HCT116 (cell line): ENCODE results near the gene UBR3. TPM values are rescaled to one million over a fixed set of nuclear protein-coding genes. Genes with fewer than 3 reads are reported as not detected.

ENCODE experiments used
- ATAC-seq: fragments of 200-7000 bp; cut with Tn5 transposase; 2 replicates; pipeline ENCODE4 v1.9.1; 2020; ENCODE audit warnings: mild to moderate bottlenecking, moderate library complexity
- BruUV-seq: library from RNA; stranded (reverse); fragments of 400-500 nt; replicated peaks from 2 replicates; lab custom pipeline; 2021; lab: Mats Ljungman, UMichigan
- CTCF ChIA-PET: fragments of 300-600 bp; sonication (Branson Sonifier 250); formaldehyde crosslinking; loops from one replicate; lab custom pipeline; 2021; ENCODE audit warnings: antibody characterized with exemption; lab: Charles Lee
- POLR2A ChIA-PET: fragments of 300-600, 350-600 bp; sonication (Branson Sonifier 250); formaldehyde crosslinking; loops from one replicate; lab custom pipeline; 2021; ENCODE audit warnings: antibody characterized with exemption; lab: Charles Lee
- RAD21 ChIA-PET, 2 experiments: fragments of 300-600 bp; sonication (Branson Sonifier 250); formaldehyde crosslinking; loops; one replicate each; lab custom pipeline; 2023; ENCODE audit warnings: low total read pairs in 2 of 2; ENCODE audit not compliant: uncharacterized antibody in 2 of 2, unreplicated experiment in 2 of 2, low non-redundant PET in 1 of 2; lab: Charles Lee
- DNase-seq: peaks from one replicate; pipeline ENCODE4 v3.0.0-alpha.2; 2010; ENCODE audit warnings: low read depth, low spot score
- H2AFZ ChIP-seq: fragments of 200-600 bp; shearing (Covaris generic), sonication (generic); 2 replicates; pipeline ENCODE4 v1.6.1; 2017; ENCODE audit warnings: low read depth, mixed run types, mixed read lengths, antibody characterized with exemption, low read length; ENCODE audit not compliant: poor library complexity, severe bottlenecking
- H3K27ac ChIP-seq: 2 replicates; pipeline ENCODE4 v1.5.1; 2012; ENCODE audit warnings: low read depth, low read length
- H3K27me3 ChIP-seq: fragments of 200-600 bp; sonication (generic); 2 replicates; pipeline ENCODE4 v1.6.1; 2016; ENCODE audit warnings: mixed run types, low read length, mixed read lengths; ENCODE audit not compliant: insufficient read depth
- H3K36me3 ChIP-seq, 2 experiments: fragments of 200-500 bp in 1 of 2; fragments of 200-600 bp in 1 of 2; sonication (Bioruptor generic) in 1 of 2; sonication (generic) in 1 of 2; 2 replicates each; pipeline versions ENCODE4 v1.5.1 to v1.6.1; 2014 to 2016; ENCODE audit warnings: low read length in 2 of 2, inconsistent platforms in 1 of 2, mixed read lengths in 1 of 2, mixed run types in 1 of 2; ENCODE audit not compliant: insufficient read depth in 2 of 2, control insufficient read depth in 1 of 2
- H3K4me1 ChIP-seq, 2 experiments: fragments of 200-600 bp in 1 of 2; sonication (generic) in 1 of 2; 2 replicates each; pipeline versions ENCODE4 v1.5.1 to v1.6.1; 2012 to 2017; ENCODE audit warnings: low read length in 2 of 2, inconsistent platforms in 1 of 2, mild to moderate bottlenecking in 1 of 2, mixed read lengths in 1 of 2, mixed run types in 1 of 2, moderate library complexity in 1 of 2; ENCODE audit not compliant: insufficient read depth in 2 of 2, control insufficient read depth in 1 of 2
- H3K4me2 ChIP-seq: fragments of 200-600 bp; sonication (generic); 2 replicates; pipeline ENCODE4 v1.6.1; 2017; ENCODE audit warnings: mixed run types, low read length, mixed read lengths
- H3K4me3 ChIP-seq, 2 experiments: fragments of 200-600 bp in 1 of 2; sonication (generic) in 1 of 2; replicated peaks in 1 of 2; 2 replicates each; pipeline ENCODE4 v1.5.1; 2011 to 2016; ENCODE audit warnings: low read length in 2 of 2, control low read depth in 1 of 2, low read depth in 1 of 2, mild to moderate bottlenecking in 1 of 2, mixed read lengths in 1 of 2, mixed run types in 1 of 2
- H3K79me2 ChIP-seq: fragments of 200-600 bp; sonication (generic); 2 replicates; pipeline ENCODE4 v1.6.1; 2017; ENCODE audit warnings: mild to moderate bottlenecking, mixed run types, low read length, moderate library complexity, mixed read lengths; ENCODE audit not compliant: insufficient read depth
- H3K9ac ChIP-seq: fragments of 200-600 bp; sonication (generic); 2 replicates; pipeline ENCODE4 v1.6.1; 2016; ENCODE audit warnings: low read length, mixed read lengths
- H3K9me2 ChIP-seq: fragments of 200-600 bp; sonication (generic), shearing (Covaris generic); 2 replicates; pipeline ENCODE4 v1.6.1; 2017; ENCODE audit warnings: mixed run types, mild to moderate bottlenecking, moderate library complexity; ENCODE audit not compliant: insufficient read depth
- H3K9me3 ChIP-seq, 2 experiments: fragments of 200-500 bp in 1 of 2; fragments of 200-600 bp in 1 of 2; sonication (Bioruptor generic) in 1 of 2; sonication (generic) in 1 of 2; 2 replicates each; pipeline ENCODE4 v1.6.1; 2014 to 2017; ENCODE audit warnings: low read length in 2 of 2, mixed read lengths in 2 of 2, inconsistent platforms in 1 of 2, low read depth in 1 of 2, mild to moderate bottlenecking in 1 of 2, mixed run types in 1 of 2, moderate library complexity in 1 of 2; ENCODE audit not compliant: control insufficient read depth in 1 of 2, insufficient read depth in 1 of 2
- H4K20me1 ChIP-seq: fragments of 200-600 bp; sonication (generic), shearing (Covaris generic); 2 replicates; pipeline ENCODE4 v1.6.1; 2017; ENCODE audit warnings: mixed run types, mild to moderate bottlenecking, moderate library complexity; ENCODE audit not compliant: insufficient read depth
- ATF3 ChIP-seq: IDR thresholded peaks from 2 replicates; pipeline ENCODE4 v1.6.1; 2012
- CBX3 ChIP-seq: IDR thresholded peaks from 2 replicates; pipeline ENCODE4 v1.6.1; 2012; ENCODE audit warnings: low read depth
- CEBPB ChIP-seq: IDR thresholded peaks from 2 replicates; pipeline ENCODE4 v1.6.1; 2012; ENCODE audit warnings: low read depth
- ELF1 ChIP-seq: IDR thresholded peaks from 2 replicates; pipeline ENCODE4 v1.6.1; 2012; ENCODE audit warnings: low read depth, borderline replicate concordance
- EZH2 ChIP-seq: fragments of 200-600 bp; sonication (generic); IDR thresholded peaks from 2 replicates; pipeline ENCODE4 v1.6.1; 2017; ENCODE audit warnings: antibody characterized with exemption, mixed run types
- EZH2phosphoT487 ChIP-seq: fragments of 200-600 bp; IDR thresholded peaks from 2 replicates; pipeline ENCODE4 v1.6.1; 2018; ENCODE audit warnings: antibody characterized with exemption, borderline replicate concordance
- FOSL1 ChIP-seq: IDR thresholded peaks from 2 replicates; pipeline ENCODE4 v1.6.1; 2012; ENCODE audit warnings: low read depth
- MAX ChIP-seq: IDR thresholded peaks from 2 replicates; pipeline ENCODE4 v1.6.1; 2012
- POLR2A ChIP-seq: IDR thresholded peaks from 2 replicates; pipeline ENCODE4 v1.7.0; 2011; ENCODE audit warnings: borderline replicate concordance; ENCODE audit not compliant: insufficient read depth, insufficient read length; ENCODE audit errors: extremely low read depth
- POLR2AphosphoS5 ChIP-seq: IDR thresholded peaks from 2 replicates; pipeline ENCODE4 v1.6.1; 2011; ENCODE audit warnings: mild to moderate bottlenecking, low read depth, low read length, moderate library complexity
- RAD21 ChIP-seq: IDR thresholded peaks from 2 replicates; pipeline ENCODE4 v1.6.1; 2012; ENCODE audit warnings: low read depth, mild to moderate bottlenecking
- REST ChIP-seq: IDR thresholded peaks from 2 replicates; pipeline ENCODE4 v1.6.1; 2012; ENCODE audit warnings: low read depth
- SP1 ChIP-seq: IDR thresholded peaks from 2 replicates; pipeline ENCODE4 v1.6.1; 2012; ENCODE audit warnings: low read depth
- SRF ChIP-seq: IDR thresholded peaks from 2 replicates; pipeline ENCODE4 v1.6.1; 2012; ENCODE audit warnings: low read depth
- TCF7L2 ChIP-seq: IDR thresholded peaks from 2 replicates; pipeline ENCODE4 v1.7.0; 2011; ENCODE audit warnings: borderline replicate concordance, inconsistent platforms; ENCODE audit not compliant: insufficient read depth, insufficient read length; ENCODE audit errors: extremely low read depth
- YY1 ChIP-seq: IDR thresholded peaks from 2 replicates; pipeline ENCODE4 v1.6.1; 2011; ENCODE audit warnings: low read length, low read depth, moderate library complexity, mild to moderate bottlenecking; ENCODE audit not compliant: insufficient replicate concordance; ENCODE audit errors: extremely low read depth
- ZBTB33 ChIP-seq: IDR thresholded peaks from 2 replicates; pipeline ENCODE4 v1.6.1; 2011; ENCODE audit warnings: mild to moderate bottlenecking, low read length, moderate library complexity; ENCODE audit not compliant: insufficient replicate concordance; ENCODE audit errors: extremely low read depth
- ZFX ChIP-seq: fragments of 450-650 bp; IDR thresholded peaks from 2 replicates; pipeline ENCODE4 v1.6.1; 2017
- ZNF274 ChIP-seq: fragments of 200-500 bp; sonication (Bioruptor generic); IDR thresholded peaks from 2 replicates; pipeline ENCODE4 v1.6.1; 2014; ENCODE audit warnings: mild to moderate bottlenecking, low read depth, low read length, inconsistent platforms
- intact Hi-C: fragments of 100-400 bp; cut with micrococcal nuclease; formaldehyde crosslinking; loops from 2 replicates; pipeline ENCODE4 v1.10.0; 2022
- total RNA-seq: library from RNA; stranded (reverse); gene quantifications from one replicate; pipeline ENCODE4 v1.2.1, GENCODE V29; 2021; ENCODE audit not compliant: unreplicated experiment

Gene UBR3
- total RNA-seq, 1 experiment from 2014 or later, result 29.5 TPM

- Histone ChIP-seq H3K27ac (no peak overlapping the region), H4K20me1 (0 out of 2 replicates have a peak, but pooled peaks cover 7% of the 10 kb centered on the region), H2AFZ (no peak overlapping the region), H3K4me1 (no peaks in the 10 kb centered on the region), H3K27me3 (no peaks in the 10 kb centered on the region), H3K79me2 (peaks cover 66% of the 10 kb centered on the region), H3K4me2 (no peak overlapping the region), H3K36me3 (peaks cover 55 to 66% of the 10 kb centered on the region in 2 experiments), H3K9me3 (no peaks in the 10 kb centered on the region), H3K4me3 (no peak overlapping the region), H3K9me2 (no peaks in the 10 kb centered on the region), H3K9ac (no peak overlapping the region)
- ATAC-seq (no peak), DNase-seq (no peak)
- RAD21 ChIA-PET, result no interaction called here
- no TSS peak for BruUV-seq
- intact Hi-C loops, result no loop called here
- CTCF ChIA-PET, result no interaction called here
- POLR2A ChIA-PET, result no interaction called here
- TF ChIP-seq SP1 (no peak), REST (no peak), FOSL1 (no peak), ZNF274 (no peak), ATF3 (no peak), ELF1 (no peak), ZBTB33 (no peak), POLR2AphosphoS5 (no peak), EZH2 (no peak), CEBPB (no peak), YY1 (no peak), TCF7L2 (no peak), ZFX (no peak), SRF (no peak), MAX (no peak), CBX3 (no peak), RAD21 (no peak), POLR2A (no peak), EZH2phosphoT487 (no peak)
These were observed 20.7 kb upstream of the UBR3 start for GRCh38 chr2:169806586-169806985.
